ENCODE data around the gene ARCN1. TPM values are rescaled to one million over a fixed set of nuclear protein-coding genes. Genes with fewer than 3 reads are reported as not detected.
"Not testable (repeated sequence)": the region's sequence is repeated elsewhere in the genome, so short reads cannot be mapped to it uniquely, and the experiment has no call there.

Gene ARCN1
- total RNA-seq, 1 experiment from 2014 or later, result 34.4 TPM

- Histone ChIP-seq H4K20me1 (ENCODE audit: insufficient read depth, low read depth, low read length) (peaks cover 10% of the 10 kb centered on the region), H3K4me1 (ENCODE audit: low read length) (peaks cover 20% of the 10 kb centered on the region)
Measured at GRCh38 chr11:118577995-118578394, 5.8 kb downstream of the ARCN1 start.

GRCh38 chr11:118581057-118581456 is 8.8 kb downstream of the ARCN1 start:
- H2AFZ ChIP-seq (ENCODE audit: low read length), result no peak overlapping the region
- H3K9ac ChIP-seq (ENCODE audit: low read length), result no peak overlapping the region
- no peaks in the 10 kb centered on the region for H3K9me2 ChIP-seq (replicated peaks; ENCODE audit: insufficient read depth, low read length)
- no peaks in the 10 kb centered on the region for H3K27me3 ChIP-seq (ENCODE audit: low read length)
- H3K9me3 ChIP-seq (ENCODE audit: low read length), result no peaks in the 10 kb centered on the region
- H3K79me2 ChIP-seq (ENCODE audit: low read length), result peaks cover 40% of the 10 kb centered on the region
- H3K27ac ChIP-seq (ENCODE audit: low read length), result no peak overlapping the region
- H4K20me1 ChIP-seq (ENCODE audit: insufficient read depth, low read depth, low read length), result peaks cover 5% of the 10 kb centered on the region; the same call in 1 of the 2 replicates
- no peak overlapping the region for H3K4me2 ChIP-seq (ENCODE audit: low read depth, low read length, poor library complexity, severe bottlenecking)
- H3K36me3 ChIP-seq (ENCODE audit: insufficient read depth, low read length), result peaks cover 3% of the 10 kb centered on the region; the same call in 1 of the 2 replicates
- H3K4me3 ChIP-seq (ENCODE audit: low read length), result no peak overlapping the region
- H3K4me1 ChIP-seq (ENCODE audit: low read length), result no peaks in the 10 kb centered on the region
- DNase-seq, result no peak

More at GRCh38 chr11:118577995-118578394, 5.8 kb downstream of the ARCN1 start:
- not testable (repeated sequence) for H3K9me3 ChIP-seq (ENCODE audit: low read length); H3K27ac ChIP-seq (ENCODE audit: low read length); H3K9ac ChIP-seq (ENCODE audit: low read length); H3K4me3 ChIP-seq (ENCODE audit: low read length); H3K4me2 ChIP-seq (ENCODE audit: low read depth, low read length, poor library complexity, severe bottlenecking); H3K27me3 ChIP-seq (ENCODE audit: low read length); H3K9me2 ChIP-seq (replicated peaks; ENCODE audit: insufficient read depth, low read length); H3K36me3 ChIP-seq (ENCODE audit: insufficient read depth, low read length); DNase-seq; H2AFZ ChIP-seq (ENCODE audit: low read length)
- peaks cover 71% of the 10 kb centered on the region for H3K79me2 ChIP-seq (ENCODE audit: low read length)

- no peaks in the 10 kb centered on the region for H3K9me2 ChIP-seq (replicated peaks; ENCODE audit: insufficient read depth, low read length)
- no peak overlapping the region for H2AFZ ChIP-seq (ENCODE audit: low read length)
- H3K27ac ChIP-seq (ENCODE audit: low read length), result no peak overlapping the region
- peaks cover 6% of the 10 kb centered on the region; the same call in 1 of the 2 replicates for H3K36me3 ChIP-seq (ENCODE audit: insufficient read depth, low read length)
- no peak overlapping the region for H3K4me3 ChIP-seq (ENCODE audit: low read length)
- no peak overlapping the region for H3K4me2 ChIP-seq (ENCODE audit: low read depth, low read length, poor library complexity, severe bottlenecking)
- H3K4me1 ChIP-seq (ENCODE audit: low read length), result no peaks in the 10 kb centered on the region
- no peaks in the 10 kb centered on the region for H3K27me3 ChIP-seq (ENCODE audit: low read length)
- no peaks in the 10 kb centered on the region for H3K9me3 ChIP-seq (ENCODE audit: low read length)
- no peaks in the 10 kb centered on the region for H4K20me1 ChIP-seq (ENCODE audit: insufficient read depth, low read depth, low read length)
- no peak overlapping the region for H3K9ac ChIP-seq (ENCODE audit: low read length)
- H3K79me2 ChIP-seq (ENCODE audit: low read length), result no peaks in the 10 kb centered on the region
- no peak for DNase-seq
Measured at GRCh38 chr11:118587952-118588351, 15.7 kb downstream of the ARCN1 start.

- no peak overlapping the region for H2AFZ ChIP-seq (ENCODE audit: low read length)
- H3K36me3 ChIP-seq (ENCODE audit: insufficient read depth, low read length), result peaks cover 11% of the 10 kb centered on the region; the same call in 1 of the 2 replicates
- DNase-seq, result no peak
- H3K4me2 ChIP-seq (ENCODE audit: low read depth, low read length, poor library complexity, severe bottlenecking), result no peak overlapping the region
- no peaks in the 10 kb centered on the region for H3K9me2 ChIP-seq (replicated peaks; ENCODE audit: insufficient read depth, low read length)
- no peaks in the 10 kb centered on the region for H3K9me3 ChIP-seq (ENCODE audit: low read length)
- no peaks in the 10 kb centered on the region for H4K20me1 ChIP-seq (ENCODE audit: insufficient read depth, low read depth, low read length)
- no peak overlapping the region for H3K27ac ChIP-seq (ENCODE audit: low read length)
- no peaks in the 10 kb centered on the region for H3K79me2 ChIP-seq (ENCODE audit: low read length)
- no peaks in the 10 kb centered on the region for H3K27me3 ChIP-seq (ENCODE audit: low read length)
- H3K4me1 ChIP-seq (ENCODE audit: low read length), result no peaks in the 10 kb centered on the region
- H3K4me3 ChIP-seq (ENCODE audit: low read length), result no peak overlapping the region
- no peak overlapping the region for H3K9ac ChIP-seq (ENCODE audit: low read length)
Measured at GRCh38 chr11:118592616-118593367, 20.6 kb downstream of the ARCN1 start.

GRCh38 chr11:118594984-118595383 is 22.8 kb downstream of the ARCN1 start:
- peaks cover 11% of the 10 kb centered on the region; the same call in 1 of the 2 replicates for H3K36me3 ChIP-seq (ENCODE audit: insufficient read depth, low read length)
- DNase-seq; H3K79me2 ChIP-seq (ENCODE audit: low read length); H3K27me3 ChIP-seq (ENCODE audit: low read length); H3K9me3 ChIP-seq (ENCODE audit: low read length); H3K9me2 ChIP-seq (replicated peaks; ENCODE audit: insufficient read depth, low read length); H3K9ac ChIP-seq (ENCODE audit: low read length); H4K20me1 ChIP-seq (ENCODE audit: insufficient read depth, low read depth, low read length); H3K4me1 ChIP-seq (ENCODE audit: low read length); H2AFZ ChIP-seq (ENCODE audit: low read length); H3K27ac ChIP-seq (ENCODE audit: low read length); H3K4me2 ChIP-seq (ENCODE audit: low read depth, low read length, poor library complexity, severe bottlenecking); H3K4me3 ChIP-seq (ENCODE audit: low read length): not testable (repeated sequence)

- H3K4me3 ChIP-seq (ENCODE audit: low read length), result no peak overlapping the region
- H3K4me1 ChIP-seq (ENCODE audit: low read length), result no peaks in the 10 kb centered on the region
- no peak for DNase-seq
- H3K9me3 ChIP-seq (ENCODE audit: low read length), result no peaks in the 10 kb centered on the region
- no peak overlapping the region for H3K4me2 ChIP-seq (ENCODE audit: low read depth, low read length, poor library complexity, severe bottlenecking)
- no peak overlapping the region for H3K27ac ChIP-seq (ENCODE audit: low read length)
- H3K9ac ChIP-seq (ENCODE audit: low read length), result no peak overlapping the region
- H3K79me2 ChIP-seq (ENCODE audit: low read length), result no peaks in the 10 kb centered on the region
- H4K20me1 ChIP-seq (ENCODE audit: insufficient read depth, low read depth, low read length), result no peaks in the 10 kb centered on the region
- H2AFZ ChIP-seq (ENCODE audit: low read length), result no peak overlapping the region
- peaks cover 11% of the 10 kb centered on the region; the same call in 1 of the 2 replicates for H3K36me3 ChIP-seq (ENCODE audit: insufficient read depth, low read length)
- H3K9me2 ChIP-seq (replicated peaks; ENCODE audit: insufficient read depth, low read length), result no peaks in the 10 kb centered on the region
- no peaks in the 10 kb centered on the region for H3K27me3 ChIP-seq (ENCODE audit: low read length)
Measured at GRCh38 chr11:118596224-118597146, 24.3 kb downstream of the ARCN1 start.

- Histone ChIP-seq H3K4me1 (ENCODE audit: low read length) (no peaks in the 10 kb centered on the region), H3K27ac (ENCODE audit: low read length) (no peak overlapping the region), H3K79me2 (ENCODE audit: low read length) (no peaks in the 10 kb centered on the region), H3K36me3 (ENCODE audit: insufficient read depth, low read length) (peaks cover 11% of the 10 kb centered on the region; the same call in 1 of the 2 replicates), H3K9me3 (ENCODE audit: low read length) (no peaks in the 10 kb centered on the region), H3K4me3 (ENCODE audit: low read length) (no peak overlapping the region), H3K9ac (ENCODE audit: low read length) (no peak overlapping the region), H3K27me3 (ENCODE audit: low read length) (no peaks in the 10 kb centered on the region), H3K4me2 (ENCODE audit: low read depth, low read length, poor library complexity, severe bottlenecking) (no peak overlapping the region), H3K9me2 (replicated peaks; ENCODE audit: insufficient read depth, low read length) (no peaks in the 10 kb centered on the region), H2AFZ (ENCODE audit: low read length) (no peak overlapping the region), H4K20me1 (ENCODE audit: insufficient read depth, low read depth, low read length) (no peaks in the 10 kb centered on the region)
- DNase-seq, result no peak
Measured at GRCh38 chr11:118597556-118597955, 25.3 kb downstream of the ARCN1 start.

- no peak for DNase-seq
- H3K9ac ChIP-seq (ENCODE audit: low read length), result no peak overlapping the region
- H4K20me1 ChIP-seq (ENCODE audit: insufficient read depth, low read depth, low read length), result no peaks in the 10 kb centered on the region
- no peaks in the 10 kb centered on the region for H3K9me2 ChIP-seq (replicated peaks; ENCODE audit: insufficient read depth, low read length)
- no peaks in the 10 kb centered on the region for H3K9me3 ChIP-seq (ENCODE audit: low read length)
- H3K27ac ChIP-seq (ENCODE audit: low read length), result no peak overlapping the region
- no peak overlapping the region for H3K4me2 ChIP-seq (ENCODE audit: low read depth, low read length, poor library complexity, severe bottlenecking)
- H3K79me2 ChIP-seq (ENCODE audit: low read length), result no peaks in the 10 kb centered on the region
- no peaks in the 10 kb centered on the region for H3K4me1 ChIP-seq (ENCODE audit: low read length)
- H3K27me3 ChIP-seq (ENCODE audit: low read length), result no peaks in the 10 kb centered on the region
- H3K36me3 ChIP-seq (ENCODE audit: insufficient read depth, low read length), result no peaks in the 10 kb centered on the region
- H2AFZ ChIP-seq (ENCODE audit: low read length), result no peak overlapping the region
- no peak overlapping the region for H3K4me3 ChIP-seq (ENCODE audit: low read length)
Measured at GRCh38 chr11:118602331-118602730, 30.1 kb downstream of the ARCN1 start.
